GM18951 (cell line): ENCODE data around the gene EIF2S1.
"Not testable (repeated sequence)": the region's sequence is repeated elsewhere in the genome, so short reads cannot be mapped to it uniquely, and the experiment has no call there.

Experiments
- POLR2A ChIP-seq: IDR thresholded peaks from 4 replicates; pipeline ENCODE4 v1.6.1; 2011; ENCODE audit warnings: mild to moderate bottlenecking; ENCODE audit not compliant: insufficient read length, insufficient read depth; ENCODE audit errors: extremely low read depth
- in situ Hi-C: fragments of 300-500 bp; cut with MboI; formaldehyde crosslinking; loops from one replicate; pipeline ENCODE4 v1.12.0; 2022; ENCODE audit warnings: low sequenced_read_pairs, mixed read lengths, inconsistent platforms; ENCODE audit not compliant: unreplicated experiment

EIF2S1 gene

GRCh38 chr14:67389811-67390534 lies 29.8 kb downstream of the EIF2S1 start:
- in situ Hi-C loops, result no loop called here

GRCh38 chr14:67391268-67391667 lies 31.1 kb downstream of the EIF2S1 start:
- no peak for TF ChIP-seq POLR2A
- in situ Hi-C loops, result no loop called here

More at GRCh38 chr14:67389811-67390534, 29.8 kb downstream of the EIF2S1 start:
- TF ChIP-seq POLR2A, result no peak

- TF ChIP-seq POLR2A, result no peak
- in situ Hi-C loops, result no loop called here
These were observed 32.0 kb downstream of the EIF2S1 start for GRCh38 chr14:67392123-67392522.

DNA sequence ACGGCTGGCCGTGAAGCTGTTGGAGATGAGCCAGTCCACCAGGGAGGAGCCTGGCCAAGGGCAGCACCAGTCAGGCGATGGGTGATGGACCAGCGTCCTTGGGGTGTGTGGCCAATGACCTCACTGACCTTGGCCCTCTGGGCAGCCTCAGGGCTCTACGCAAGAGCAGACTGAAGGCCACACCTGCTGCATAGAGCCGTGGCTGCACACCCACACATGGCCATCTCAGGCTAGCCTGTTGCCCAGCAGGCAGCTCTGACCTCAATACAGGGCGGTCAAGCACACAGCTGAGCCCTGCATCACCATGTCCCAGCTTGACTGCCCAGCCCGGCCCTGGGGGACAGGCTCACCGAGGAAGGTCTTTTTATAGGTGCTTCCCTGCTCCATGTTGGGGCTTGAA lies 32.7 kb downstream of the EIF2S1 start:
- TF ChIP-seq POLR2A, result no peak
- in situ Hi-C loops, result no loop called here

DNA sequence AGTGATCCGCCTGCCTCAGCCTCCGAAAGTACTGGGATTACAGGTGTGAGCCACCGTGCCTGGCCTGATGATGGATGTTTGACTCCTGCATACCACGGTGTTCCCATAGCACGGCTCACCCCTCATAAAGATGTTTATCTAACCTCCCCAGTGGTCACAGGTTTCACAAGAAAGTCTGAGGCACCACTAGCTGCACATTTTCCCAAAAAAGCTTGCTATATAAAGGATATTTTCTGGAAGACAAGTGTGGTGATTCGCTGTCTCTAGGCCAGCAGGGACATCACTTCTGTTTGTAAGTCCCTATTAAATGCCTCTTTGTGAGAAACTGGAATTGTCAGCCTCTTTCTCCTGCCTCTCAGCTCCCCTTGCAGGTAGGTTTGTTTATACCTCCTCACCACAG lies 33.6 kb downstream of the EIF2S1 start:
- TF ChIP-seq POLR2A, result no peak
- in situ Hi-C loops, result no loop called here

- in situ Hi-C loops, result no loop called here
- TF ChIP-seq POLR2A, result no peak
These were observed 35.2 kb downstream of the EIF2S1 start for GRCh38 chr14:67395086-67395875.

- in situ Hi-C loops, result no loop called here
- TF ChIP-seq POLR2A, result no peak
These were observed 35.7 kb downstream of the EIF2S1 start for GRCh38 chr14:67395876-67396189.

DNA sequence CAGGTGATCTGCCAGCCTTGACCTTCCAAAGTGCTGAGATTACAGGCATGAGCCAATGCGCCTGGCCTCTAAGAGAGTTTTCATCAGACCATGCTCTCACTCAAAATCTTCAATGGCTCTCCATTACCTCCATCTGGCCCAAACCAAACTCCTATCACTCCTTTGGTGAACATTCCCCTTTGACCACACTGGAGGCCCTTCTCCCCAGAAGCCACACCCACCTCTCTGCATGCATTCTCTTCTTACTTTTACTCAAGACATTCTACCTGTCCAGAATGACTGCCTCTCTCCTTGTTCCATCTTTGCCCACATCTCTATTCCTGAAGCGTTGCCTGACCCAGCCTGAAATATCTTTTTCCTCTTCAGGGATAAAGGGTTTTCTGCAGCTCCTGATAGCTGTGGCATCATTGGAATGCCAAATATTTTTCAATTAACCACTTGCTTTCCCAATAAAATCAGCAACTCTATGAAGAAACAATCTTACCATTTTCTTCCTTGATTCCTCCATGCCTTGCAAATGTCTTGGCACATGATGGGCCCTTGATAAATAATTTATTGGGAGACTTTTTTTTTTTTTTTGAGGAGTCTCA lies 36.3 kb downstream of the EIF2S1 start:
- TF ChIP-seq POLR2A, result no peak
- in situ Hi-C loops, result no loop called here

DNA sequence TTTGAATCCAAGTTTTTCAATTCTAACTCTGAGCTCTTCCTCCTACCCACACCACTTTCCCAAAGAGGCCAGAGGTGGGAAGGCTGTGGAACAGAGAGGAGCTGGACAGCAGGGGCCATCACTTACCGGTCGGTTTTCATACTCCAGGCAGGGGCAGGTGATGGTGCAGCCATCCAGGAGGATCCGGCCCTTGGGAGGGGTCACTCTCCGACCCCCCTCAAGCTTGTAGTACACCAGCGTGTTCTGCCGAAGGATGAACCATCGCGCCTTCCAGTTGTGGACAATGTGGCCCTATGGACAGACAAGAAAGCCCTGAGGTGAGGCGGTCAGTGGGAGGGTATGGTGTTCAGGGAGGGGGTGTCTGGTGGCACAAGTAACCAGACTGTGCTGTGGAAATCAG lies 37.4 kb downstream of the EIF2S1 start:
- TF ChIP-seq POLR2A, result no peak
- in situ Hi-C loops, result no loop called here

- in situ Hi-C loops, result no loop called here
- TF ChIP-seq POLR2A, result no peak
These were observed 40.3 kb downstream of the EIF2S1 start for GRCh38 chr14:67400434-67400833.

- in situ Hi-C loops, result no loop called here
These were observed 45.6 kb downstream of the EIF2S1 start for GRCh38 chr14:67405771-67406170.

DNA sequence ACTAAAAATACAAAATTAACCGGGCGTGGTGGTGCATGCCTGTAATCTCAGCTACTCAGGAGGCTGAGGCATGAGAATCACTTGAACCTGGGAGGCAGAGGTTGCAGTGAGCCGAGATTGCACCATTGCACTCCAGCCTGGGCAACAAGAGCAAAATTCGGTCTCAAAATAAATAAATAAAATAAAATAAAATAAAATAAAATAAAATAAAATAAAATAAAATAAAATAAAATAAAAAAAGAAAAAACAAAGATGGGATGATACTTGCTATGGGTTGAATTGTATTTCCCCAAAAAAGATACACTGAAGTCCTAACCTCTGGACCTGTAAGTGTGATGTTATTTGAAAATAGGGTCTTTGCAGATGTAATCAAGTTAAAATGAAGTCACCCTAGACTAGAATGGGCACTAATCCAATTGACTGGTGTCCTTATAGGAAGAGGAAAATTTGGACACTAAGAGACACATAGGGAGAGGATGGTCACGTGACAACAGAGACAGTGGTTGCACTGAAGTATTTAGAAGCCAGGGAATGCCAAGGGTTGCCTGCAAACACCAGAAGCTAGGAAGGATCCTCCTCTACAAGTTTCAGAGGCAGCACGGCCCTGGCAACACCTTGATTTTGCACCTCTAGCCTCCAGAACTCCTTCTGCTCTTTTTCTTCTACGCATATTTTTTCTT lies 48.1 kb downstream of the EIF2S1 start:
- in situ Hi-C loops, result not testable (repeated sequence)

More at GRCh38 chr14:67405771-67406170, 45.6 kb downstream of the EIF2S1 start:
- TF ChIP-seq POLR2A, result no peak

- TF ChIP-seq POLR2A, result no peak
- in situ Hi-C loops, result no loop called here
These were observed 49.3 kb downstream of the EIF2S1 start for GRCh38 chr14:67409461-67409860.
